CD14-positive monocyte (primary cell): ENCODE data around the gene CMTR1. TPM values are rescaled to one million over a fixed set of nuclear protein-coding genes. Genes with fewer than 3 reads are reported as not detected.

Source experiments
- DNase-seq, 3 donors: peaks; one replicate each; pipeline ENCODE4 v3.0.0-alpha.2; 2011 to 2022
- H2AFZ ChIP-seq: 2 replicates; pipeline ENCODE4 v1.6.0; 2012; ENCODE audit warnings: mild to moderate bottlenecking, low read depth, low read length, inconsistent platforms; ENCODE audit not compliant: insufficient read depth, poor library complexity, severe bottlenecking
- H3K27ac ChIP-seq, 2 donors: 1 replicate in 1 of 2; 2 replicates in 1 of 2; pipeline ENCODE4 v1.5.1; 2012 to 2013; ENCODE audit warnings: low read length in 2 of 2, control low read depth in 1 of 2, inconsistent platforms in 1 of 2, low read depth in 1 of 2, mild to moderate bottlenecking in 1 of 2
- H3K27me3 ChIP-seq, 2 donors: one replicate each; pipeline versions ENCODE4 v1.6.0 to v1.6.1; 2011 to 2013; ENCODE audit warnings: low read length in 2 of 2; ENCODE audit not compliant: control insufficient read depth in 2 of 2, insufficient read depth in 2 of 2
- H3K36me3 ChIP-seq, 2 donors: replicated peaks in 1 of 2; 1 replicate in 1 of 2; 2 replicates in 1 of 2; pipeline versions ENCODE4 v1.5.1 to v1.6.1; 2012 to 2013; ENCODE audit warnings: low read length in 2 of 2, control low read depth in 1 of 2, inconsistent platforms in 1 of 2, mild to moderate bottlenecking in 1 of 2; ENCODE audit not compliant: insufficient read depth in 2 of 2, control insufficient read depth in 1 of 2
- H3K4me1 ChIP-seq, 2 donors: 1 replicate in 1 of 2; 2 replicates in 1 of 2; pipeline versions ENCODE4 v1.5.1 to v1.6.1; 2012 to 2013; ENCODE audit warnings: low read length in 2 of 2, control low read depth in 1 of 2, inconsistent platforms in 1 of 2, mild to moderate bottlenecking in 1 of 2, moderate library complexity in 1 of 2; ENCODE audit not compliant: insufficient read depth in 2 of 2, control insufficient read depth in 1 of 2
- H3K4me2 ChIP-seq: replicated peaks from 2 replicates; pipeline ENCODE3; 2012; ENCODE audit warnings: low read length, moderate library complexity, mild to moderate bottlenecking; ENCODE audit not compliant: poor library complexity, severe bottlenecking; ENCODE audit errors: extremely low read depth
- H3K4me3 ChIP-seq, 3 experiments: fragments of 200-600 bp in 1 of 3; sonication (generic) in 1 of 3; replicated peaks in 1 of 3; 1 replicate in 2 of 3; 2 replicates in 1 of 3; pipeline ENCODE4 v1.5.1; 2011 to 2013; ENCODE audit warnings: low read length in 3 of 3, mild to moderate bottlenecking in 3 of 3, control low read depth in 2 of 3, low read depth in 2 of 3, inconsistent platforms in 1 of 3, moderate library complexity in 1 of 3
- H3K79me2 ChIP-seq: 2 replicates; pipeline ENCODE4 v1.6.0; 2012; ENCODE audit warnings: mild to moderate bottlenecking, control low read depth, inconsistent platforms, low read length, moderate library complexity; ENCODE audit not compliant: insufficient read depth
- H3K9ac ChIP-seq: 2 replicates; pipeline ENCODE4 v1.6.0; 2017; ENCODE audit warnings: low read length, mild to moderate bottlenecking; ENCODE audit not compliant: insufficient read depth, poor library complexity, severe bottlenecking
- H3K9me3 ChIP-seq, 2 donors: replicated peaks in 1 of 2; 1 replicate in 1 of 2; 2 replicates in 1 of 2; pipeline versions ENCODE4 v1.5.1 to v1.6.1; 2012 to 2013; ENCODE audit warnings: low read length in 2 of 2, control low read depth in 1 of 2; ENCODE audit not compliant: control insufficient read depth in 1 of 2, insufficient read depth in 1 of 2
- H4K20me1 ChIP-seq: 2 replicates; pipeline ENCODE4 v1.6.0; 2012; ENCODE audit warnings: mild to moderate bottlenecking, low read length, control low read depth, moderate library complexity; ENCODE audit not compliant: insufficient read depth
- H3K27ac Mint-ChIP-seq, 7 donors: one replicate each; pipeline ENCODE4 v1.8.0; 2020; ENCODE audit warnings: mild to moderate bottlenecking in 7 of 7, mixed read lengths in 7 of 7, moderate library complexity in 6 of 7, inconsistent platforms in 2 of 7
- H3K27me3 Mint-ChIP-seq, 3 donors: one replicate each; pipeline ENCODE4 v1.8.0; 2021 to 2022; ENCODE audit warnings: low read depth in 3 of 3, mild to moderate bottlenecking in 3 of 3, mixed read lengths in 3 of 3, moderate library complexity in 3 of 3, inconsistent platforms in 1 of 3
- H3K36me3 Mint-ChIP-seq, 2 donors: one replicate each; pipeline ENCODE4 v1.8.0; 2020; ENCODE audit warnings: mixed read lengths in 2 of 2, inconsistent platforms in 1 of 2, mild to moderate bottlenecking in 1 of 2
- H3K4me1 Mint-ChIP-seq: one replicate; pipeline ENCODE4 v1.8.0; 2020; ENCODE audit warnings: mild to moderate bottlenecking, mixed read lengths
- H3K4me3 Mint-ChIP-seq, 2 donors: one replicate each; pipeline ENCODE4 v1.8.0; 2020; ENCODE audit warnings: mild to moderate bottlenecking in 2 of 2, mixed read lengths in 2 of 2, moderate library complexity in 1 of 2
- H3K9me3 Mint-ChIP-seq, 7 donors: one replicate each; pipeline ENCODE4 v1.8.0; 2020 to 2022; ENCODE audit warnings: mixed read lengths in 7 of 7, mild to moderate bottlenecking in 6 of 7, moderate library complexity in 6 of 7, inconsistent platforms in 2 of 7
- CTCF ChIP-seq: fragments of 200-600 bp; IDR thresholded peaks from one replicate; pipeline ENCODE4 v1.8.0; 2022; ENCODE audit warnings: antibody characterized with exemption, mild to moderate bottlenecking
- WGBS: methylation state at CpG from one replicate; pipeline ENCODE4 v1.1.5; 2013; ENCODE audit warnings: missing lambda C conversion rate; ENCODE audit not compliant: insufficient coverage; 5-methylcytosine and 5-hydroxymethylcytosine counted together
- intact Hi-C, 2 donors: fragments of 100-400 bp; cut with micrococcal nuclease; formaldehyde crosslinking; loops; one replicate each; pipeline versions ENCODE4 v1.15.0 to v1.15.1; 2023
- polyA plus RNA-seq, 3 donors: library from polyadenylated mRNA; depleted of rRNA in 1 of 3; unstranded in 2 of 3; stranded (reverse) in 1 of 3; fragments of 300-500 nt in 2 of 3; fragments of >200 nt in 1 of 3; fragmentation: Illumina TruSeq in 2 of 3; gene quantifications; 1 replicate in 2 of 3; 2 replicates in 1 of 3; pipeline ENCODE4 v1.2.3, GENCODE V29; 2012 to 2021

The CMTR1 gene
- polyA plus RNA-seq, 3 donors: 12.0 to 32.3 (median 15.3) TPM

- Mint-ChIP-seq H3K4me1 (no peaks in the 10 kb centered on the region), H3K27ac (no peak overlapping the region), H3K4me3 (no peak overlapping the region), H3K9me3 (no peaks in the 10 kb centered on the region), H3K36me3 (no peaks in the 10 kb centered on the region), H3K27me3 (peaks cover 18 to 24% (median 19%) of the 10 kb centered on the region in 3 donors)
- DNase-seq: no peak
- Histone ChIP-seq H3K27me3 (peaks cover 0 to 8% of the 10 kb centered on the region in 2 donors), H3K36me3 (no peaks in the 10 kb centered on the region), H2AFZ (no peak overlapping the region), H3K4me3 (no peak overlapping the region), H4K20me1 (no peaks in the 10 kb centered on the region), H3K9ac (no peak overlapping the region), H3K4me1 (no peaks in the 10 kb centered on the region), H3K4me2 (no peak overlapping the region), H3K27ac (no peak overlapping the region), H3K9me3 (no peaks in the 10 kb centered on the region), H3K79me2 (no peaks in the 10 kb centered on the region)
- TF ChIP-seq CTCF: no peak
- intact Hi-C loops: no loop called here
- 52% methylated on average over 4 of the region's 12 CpGs for WGBS
Measured at GRCh38 chr6:37525460-37526357, 92.7 kb downstream of the CMTR1 start.

GRCh38 chr6:37528541-37528940 is 95.5 kb downstream of the CMTR1 start:
- Histone ChIP-seq H3K9ac (no peak overlapping the region), H3K4me2 (no peak overlapping the region), H3K4me3 (no peak overlapping the region), H3K27me3 (peaks cover 0 to 7% of the 10 kb centered on the region in 2 donors), H2AFZ (no peak overlapping the region), H3K9me3 (no peaks in the 10 kb centered on the region), H3K4me1 (no peaks in the 10 kb centered on the region), H4K20me1 (no peaks in the 10 kb centered on the region), H3K36me3 (no peaks in the 10 kb centered on the region), H3K79me2 (no peaks in the 10 kb centered on the region), H3K27ac (no peak overlapping the region)
- DNase-seq: no peak
- intact Hi-C loops: no loop called here
- Mint-ChIP-seq H3K4me3 (no peak overlapping the region), H3K36me3 (no peaks in the 10 kb centered on the region), H3K4me1 (no peaks in the 10 kb centered on the region), H3K27ac (no peak overlapping the region), H3K27me3 (peaks cover 20 to 34% (median 25%) of the 10 kb centered on the region in 3 donors), H3K9me3 (peaks cover 0 to 2% (median 0%) of the 10 kb centered on the region in 7 donors)
- 88% methylated on average over 1 of the region's 8 CpGs for WGBS
- TF ChIP-seq CTCF: no peak
